GM18519 (cell line): Measurements from ENCODE around the gene SIGMAR1.

Source experiments
- ATAC-seq: cut with Tn5 transposase; IDR thresholded peaks from one replicate; pipeline ENCODE4 v1.9.1; 2021; ENCODE audit warnings: mild to moderate bottlenecking, moderate library complexity; ENCODE audit not compliant: unreplicated experiment, low FRiP score

SIGMAR1 gene

DNA sequence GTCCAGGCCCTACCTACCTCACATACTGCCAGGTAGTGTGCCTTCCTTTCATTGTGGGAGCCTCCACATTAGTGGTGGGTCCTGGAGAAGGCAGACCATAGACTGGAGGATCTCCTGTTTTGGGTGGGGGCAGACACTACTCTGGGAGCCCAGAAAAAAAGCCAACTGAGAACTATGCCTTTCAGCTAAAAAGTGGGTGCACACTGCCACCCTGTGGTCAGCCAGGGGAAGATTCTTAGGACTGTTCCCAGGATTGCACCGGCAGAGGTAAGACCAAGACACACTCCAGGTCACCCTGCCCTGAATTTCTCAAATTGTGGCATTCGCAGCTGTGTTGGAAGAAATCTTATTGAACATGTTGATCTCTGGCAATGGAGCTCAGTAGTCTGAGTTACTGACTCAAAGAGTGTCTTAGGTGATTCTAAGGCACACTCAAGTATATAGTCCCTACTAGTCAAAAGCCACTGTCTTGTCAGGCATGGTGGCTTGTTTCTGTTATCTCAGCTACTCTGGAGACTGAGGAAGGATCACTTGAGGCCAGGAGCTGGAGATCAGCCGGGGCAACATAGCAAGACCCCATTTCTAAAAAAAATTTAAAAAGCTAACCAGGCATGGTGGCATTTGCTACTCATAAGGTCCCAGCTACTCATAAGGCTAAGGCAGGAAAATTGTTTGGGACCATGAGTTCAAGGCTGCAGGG, 3.6 kb downstream of the SIGMAR1 start:
- no peak for ATAC-seq

DNA sequence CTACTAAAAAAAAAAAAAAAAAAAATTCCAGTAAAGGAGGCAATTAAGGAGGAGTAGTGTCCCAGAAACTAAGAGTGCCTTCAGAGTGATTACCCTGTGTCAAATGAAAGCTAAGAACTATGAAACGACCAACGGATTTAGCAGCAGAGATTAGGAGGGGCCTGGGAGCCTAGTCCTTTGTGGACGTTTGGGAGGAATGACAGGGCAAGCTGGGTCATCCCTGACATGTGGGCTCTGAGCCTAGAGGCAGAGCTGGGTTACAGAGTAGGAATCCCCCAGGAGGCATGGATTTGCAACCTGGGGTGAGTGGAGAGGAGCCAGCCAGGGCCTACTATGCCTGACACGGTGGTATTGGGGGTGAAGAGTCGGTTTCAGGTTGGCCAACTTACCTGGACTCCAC, 4.4 kb downstream of the SIGMAR1 start:
- ATAC-seq, result no peak

DNA sequence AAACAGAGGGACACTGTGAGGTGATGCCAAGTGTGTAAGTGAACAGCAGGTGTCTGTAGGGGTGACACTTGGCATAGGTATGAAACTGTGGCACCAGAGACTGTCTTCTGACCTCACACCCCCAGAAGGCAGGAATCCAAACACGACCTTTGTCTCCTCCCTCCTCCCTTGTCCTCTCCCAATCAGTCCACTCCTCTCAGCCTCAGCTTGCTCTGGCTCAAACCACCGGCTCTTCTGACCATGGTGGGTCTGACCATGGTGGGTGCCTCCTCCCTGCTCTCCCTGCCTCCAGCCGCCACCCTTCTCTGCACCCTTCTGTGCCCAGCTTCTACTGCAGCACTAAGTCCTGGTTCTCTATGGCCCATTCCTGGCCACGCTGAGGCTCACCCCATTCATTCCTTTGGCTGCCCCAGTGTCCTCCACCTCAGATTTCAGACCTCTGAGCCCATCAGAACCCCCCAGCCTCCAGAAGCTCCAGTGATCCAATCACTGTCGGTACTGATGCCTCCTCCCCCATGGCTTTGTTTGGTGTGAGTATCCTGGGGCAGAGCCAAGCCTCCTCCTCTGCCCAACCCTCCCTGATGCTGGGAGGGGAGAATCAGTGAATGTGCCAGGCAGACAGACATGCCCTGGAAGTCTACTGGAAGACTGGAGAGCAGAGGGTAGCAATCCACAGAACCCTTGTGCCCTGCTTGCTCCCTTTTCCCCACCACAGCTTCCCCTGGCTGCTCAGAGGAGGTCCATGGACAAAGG, 7.0 kb downstream of the SIGMAR1 start:
- ATAC-seq, result no peak

DNA sequence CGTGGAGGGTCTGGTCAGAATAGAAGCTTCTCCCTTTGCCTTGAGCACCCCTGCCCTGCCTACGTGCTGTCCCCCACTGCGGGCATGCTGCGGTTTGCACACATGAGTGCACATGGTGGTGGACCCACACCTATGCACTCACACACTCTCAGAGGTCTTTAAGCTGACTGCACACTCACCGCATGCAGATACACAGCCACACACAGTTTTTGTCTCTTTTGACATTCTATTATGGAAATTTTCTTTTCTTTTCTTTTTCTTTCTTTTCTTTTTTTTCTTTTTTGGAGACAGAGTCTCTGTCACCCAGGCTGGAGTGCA, 8.1 kb downstream of the SIGMAR1 start:
- no peak for ATAC-seq

DNA sequence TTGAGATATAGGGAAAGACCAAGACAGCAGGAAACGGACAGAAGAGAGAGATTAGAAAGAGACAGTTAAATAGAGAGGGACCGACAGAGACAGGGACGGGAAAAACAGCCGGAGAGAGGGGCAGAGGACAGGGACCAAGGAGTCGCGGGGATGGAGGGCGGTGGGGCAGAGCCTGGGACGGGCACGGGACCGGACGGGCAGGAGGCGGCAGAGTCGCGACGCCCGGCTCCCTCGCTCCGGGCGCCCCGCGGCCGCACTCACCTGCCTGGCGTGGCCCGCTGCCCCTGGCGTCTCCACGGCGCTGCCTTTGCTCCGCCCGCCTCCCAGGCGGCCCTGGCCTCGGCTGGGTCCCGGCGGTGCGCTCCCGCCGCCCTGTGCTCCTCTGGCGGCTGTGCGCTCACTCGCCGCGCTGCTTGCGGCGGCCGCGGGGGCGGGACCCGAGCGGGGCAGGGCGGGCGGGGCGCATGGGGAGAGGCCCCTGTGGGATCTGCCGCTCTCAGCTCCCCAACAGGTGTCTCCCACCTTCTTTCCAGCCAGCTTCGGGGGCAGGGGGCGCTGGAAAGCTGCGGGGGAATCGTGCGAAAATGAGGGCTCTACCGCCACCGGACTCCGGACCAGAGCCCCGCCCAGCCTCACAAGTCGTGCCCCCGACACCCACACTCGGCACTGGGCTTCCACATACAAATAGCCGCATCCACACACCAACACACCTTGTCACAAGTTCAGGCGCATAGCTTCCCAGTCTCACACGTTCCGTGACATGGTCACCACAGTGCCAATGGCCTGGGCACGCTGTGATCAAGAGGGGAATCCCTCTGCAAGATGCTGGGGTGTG, 8.7 kb downstream of the SIGMAR1 start, which contains the start of gene ARID3C:
Gene ARID3C (minus strand): TSS at position 411 of the 835 bp plus-strand sequence. CDS start 1,052 bp downstream, outside the sequence.
- no peak for ATAC-seq

DNA sequence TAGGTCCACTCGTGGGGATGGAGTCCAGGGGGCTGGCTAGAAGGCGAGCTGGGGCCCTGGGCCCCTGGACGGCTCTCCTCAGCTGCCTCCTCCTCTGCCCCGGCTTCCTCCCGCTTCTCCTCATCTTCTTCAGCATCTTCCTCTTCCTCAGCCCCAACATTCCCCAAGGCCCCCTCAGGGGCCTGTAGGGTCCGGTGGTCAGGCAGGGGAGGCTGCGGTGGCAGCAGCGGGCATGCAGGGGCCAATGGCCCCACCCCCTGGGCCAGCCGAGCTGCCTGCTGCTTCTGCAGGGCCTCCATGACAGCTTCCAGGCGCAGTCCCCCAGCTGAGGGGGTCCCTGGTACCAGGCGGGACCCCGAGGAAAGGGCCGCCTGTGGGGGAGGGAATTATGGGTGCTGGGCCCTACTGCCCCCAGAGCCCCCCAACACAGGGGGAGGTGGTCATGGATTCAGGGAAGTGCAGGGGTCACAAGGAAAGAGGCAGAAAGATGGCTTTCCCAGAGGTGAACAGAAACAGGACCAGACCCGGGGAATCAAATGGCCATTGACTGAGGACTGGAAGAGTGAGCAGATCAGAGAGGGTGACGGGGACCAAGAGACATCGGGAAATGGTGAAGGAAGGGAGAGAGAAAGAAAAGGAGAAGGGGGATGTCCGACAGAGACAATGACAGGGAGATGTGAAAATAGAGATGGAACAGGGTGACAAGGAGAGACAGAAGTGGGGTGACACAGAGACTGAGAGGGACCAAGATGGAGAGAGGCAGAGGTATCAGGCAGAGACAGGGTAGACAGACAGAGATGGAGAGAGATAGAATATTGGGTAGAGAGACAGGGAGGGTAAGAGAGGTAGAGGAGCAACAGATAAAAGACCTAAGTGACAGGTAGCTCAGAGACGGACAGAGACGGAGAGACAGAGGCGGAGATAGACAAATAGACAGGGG, 9.6 kb downstream of the SIGMAR1 start:
- ATAC-seq, result no peak

DNA sequence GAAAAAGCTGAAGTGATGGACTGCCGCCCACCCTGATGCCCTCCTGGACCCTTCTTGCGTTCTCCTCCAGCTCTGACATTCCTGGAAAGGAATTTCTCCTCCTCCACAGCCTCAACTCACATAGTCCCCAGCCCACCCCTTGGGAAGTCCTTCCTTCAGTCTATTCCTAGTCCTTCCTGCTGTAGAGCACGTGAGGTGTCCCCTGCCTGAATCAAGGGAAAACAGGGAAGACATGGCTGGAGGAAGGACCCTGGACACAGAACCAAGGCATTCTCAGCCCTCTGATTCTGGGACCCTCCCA, 12.5 kb downstream of the SIGMAR1 start:
- ATAC-seq, result no peak

DNA sequence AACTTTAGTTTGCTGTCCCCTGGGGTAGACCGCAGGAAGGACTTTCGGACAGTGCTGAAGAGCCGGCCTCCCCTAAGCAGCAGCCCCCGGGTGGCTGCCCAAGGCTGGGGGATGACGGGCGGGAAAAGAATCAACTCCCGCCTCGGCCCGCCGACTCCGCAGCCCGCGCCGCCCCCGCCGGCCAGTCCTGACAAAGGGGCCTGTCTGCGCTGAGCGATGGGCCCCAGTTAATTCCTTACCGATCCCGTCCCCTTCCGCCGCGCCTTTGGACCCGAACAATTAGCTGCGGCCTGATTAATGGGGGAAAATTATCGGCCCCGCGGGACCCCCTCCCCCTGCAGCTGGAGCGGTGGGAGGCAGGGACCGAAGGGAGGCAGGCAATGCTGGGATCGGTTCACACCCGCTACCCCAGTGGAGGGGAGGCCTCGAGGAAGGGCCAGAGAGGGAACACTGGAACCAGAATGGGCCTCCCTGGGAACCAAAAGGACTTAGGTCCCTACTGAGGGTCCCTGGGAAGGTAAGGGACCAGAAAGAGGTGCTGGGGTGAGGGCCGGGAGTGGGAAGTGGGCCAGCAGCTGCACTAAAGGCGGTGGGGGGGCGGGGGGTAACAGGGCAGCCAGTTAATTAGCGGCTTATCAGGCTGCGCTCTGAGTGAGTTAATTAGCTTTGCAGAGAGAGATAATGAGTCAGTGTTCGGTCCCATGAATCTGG, 13.0 kb downstream of the SIGMAR1 start:
- no peak for ATAC-seq

DNA sequence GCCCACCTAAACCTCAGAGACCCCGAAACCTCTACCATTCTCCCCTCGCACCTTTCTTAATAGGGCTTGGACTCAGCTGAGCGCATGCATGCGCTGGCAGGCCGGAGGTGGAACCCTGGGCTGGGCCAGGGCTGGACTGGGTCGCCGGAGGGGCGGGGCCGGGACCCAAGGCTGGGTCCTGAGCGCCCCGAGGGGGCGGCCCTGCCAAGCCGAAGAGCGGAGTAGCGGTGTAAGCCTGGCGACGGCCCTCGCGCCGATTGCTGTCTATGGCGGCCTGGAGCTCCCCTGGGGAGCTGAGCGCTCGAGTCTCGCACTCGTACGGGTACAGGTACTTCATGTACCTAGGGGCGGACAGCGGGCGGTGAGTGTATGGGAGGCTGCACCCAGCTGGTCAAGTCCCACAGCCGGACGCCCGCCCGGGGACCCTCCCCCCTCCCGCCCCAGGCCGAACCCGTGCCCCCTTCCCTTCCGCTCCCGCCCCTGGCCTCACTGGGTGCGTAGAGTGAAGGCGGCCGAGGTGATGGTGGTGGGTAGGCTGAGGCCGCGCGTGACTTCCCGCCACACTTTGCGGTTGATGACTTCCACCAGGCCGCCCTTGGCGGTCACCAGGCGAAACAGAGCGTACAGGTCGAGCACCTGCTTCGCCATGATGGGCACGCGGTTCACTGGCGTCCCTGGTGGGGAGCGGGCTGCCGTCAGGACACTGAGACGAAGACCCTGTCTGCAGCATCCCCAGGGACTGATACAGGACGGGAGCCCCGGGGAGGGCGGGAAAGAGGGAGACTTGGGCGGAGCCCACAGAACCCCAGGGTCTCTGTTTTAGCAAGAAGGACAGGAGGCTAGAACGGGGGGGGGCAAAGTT, 14.0 kb downstream of the SIGMAR1 start:
- ATAC-seq, result no peak

DNA sequence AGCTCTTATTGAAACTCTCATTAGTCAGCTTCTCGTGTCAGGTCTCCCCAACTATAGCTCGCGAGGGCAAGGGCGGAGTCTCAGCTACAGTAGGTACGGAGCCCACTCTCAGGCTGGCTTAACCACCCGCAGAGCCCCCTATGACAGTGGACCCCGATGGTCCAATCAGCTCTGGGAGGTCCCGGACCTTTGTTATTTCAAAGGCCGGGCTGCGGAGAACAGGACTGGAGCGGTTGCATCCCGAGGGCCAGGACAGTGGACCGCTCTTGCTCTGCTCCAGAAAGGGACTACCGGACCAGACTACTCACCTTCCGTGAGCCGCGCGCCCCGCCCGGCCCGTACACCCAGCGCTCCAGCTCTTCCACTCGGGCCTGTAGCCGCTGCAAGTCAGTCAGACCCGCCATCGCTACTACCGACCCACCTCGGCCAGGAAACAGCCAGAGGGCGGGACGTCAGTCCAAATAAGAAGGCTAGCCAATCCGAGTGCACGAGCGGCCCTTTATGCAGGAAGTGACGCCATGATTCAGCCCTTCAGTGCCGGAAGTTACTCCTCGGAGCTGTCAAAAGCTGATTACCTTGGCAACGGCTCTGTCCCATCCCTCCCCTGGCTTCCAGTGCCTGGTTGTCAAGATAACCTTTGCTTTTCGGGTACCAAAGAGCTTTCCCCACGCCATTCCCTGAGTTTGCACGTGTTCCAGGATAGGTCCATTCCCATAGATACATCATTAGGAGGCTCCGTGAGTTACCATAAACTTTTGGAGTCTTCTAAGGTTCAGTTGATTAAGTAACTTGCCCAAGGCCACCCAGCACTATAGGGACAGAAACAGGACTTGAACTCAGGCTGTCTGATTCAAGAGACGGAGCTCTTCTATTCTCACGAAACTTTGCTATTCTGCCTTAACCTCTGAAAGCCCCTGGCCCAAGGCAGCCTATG, 17.3 kb downstream of the SIGMAR1 start, which contains the start of gene DCTN3:
Gene DCTN3 (minus strand): TSS at position 435 of the 934 bp plus-strand sequence. CDS start 31 bp downstream, at position 404.
- ATAC-seq, result peak; percentile 90

DNA sequence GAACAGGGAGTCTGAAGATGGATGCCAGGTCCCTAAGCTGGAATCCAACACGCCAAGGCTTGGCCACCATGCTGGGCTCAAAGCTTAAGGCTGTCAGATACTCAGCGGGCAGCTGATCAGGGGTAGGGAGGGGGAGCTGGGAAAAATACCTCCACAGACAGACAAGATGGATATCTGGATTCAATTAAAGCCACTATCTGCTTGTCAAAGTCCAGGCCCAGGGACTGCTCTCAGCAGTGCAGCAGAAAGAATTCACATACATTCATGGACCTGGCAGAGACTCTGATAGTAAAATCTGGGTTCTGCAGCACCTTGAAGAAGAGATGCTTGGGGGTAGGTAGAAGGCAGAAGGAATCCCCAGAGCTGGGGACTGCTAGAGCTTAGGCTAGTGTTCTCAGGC, 22.5 kb downstream of the SIGMAR1 start:
- no peak for ATAC-seq

DNA sequence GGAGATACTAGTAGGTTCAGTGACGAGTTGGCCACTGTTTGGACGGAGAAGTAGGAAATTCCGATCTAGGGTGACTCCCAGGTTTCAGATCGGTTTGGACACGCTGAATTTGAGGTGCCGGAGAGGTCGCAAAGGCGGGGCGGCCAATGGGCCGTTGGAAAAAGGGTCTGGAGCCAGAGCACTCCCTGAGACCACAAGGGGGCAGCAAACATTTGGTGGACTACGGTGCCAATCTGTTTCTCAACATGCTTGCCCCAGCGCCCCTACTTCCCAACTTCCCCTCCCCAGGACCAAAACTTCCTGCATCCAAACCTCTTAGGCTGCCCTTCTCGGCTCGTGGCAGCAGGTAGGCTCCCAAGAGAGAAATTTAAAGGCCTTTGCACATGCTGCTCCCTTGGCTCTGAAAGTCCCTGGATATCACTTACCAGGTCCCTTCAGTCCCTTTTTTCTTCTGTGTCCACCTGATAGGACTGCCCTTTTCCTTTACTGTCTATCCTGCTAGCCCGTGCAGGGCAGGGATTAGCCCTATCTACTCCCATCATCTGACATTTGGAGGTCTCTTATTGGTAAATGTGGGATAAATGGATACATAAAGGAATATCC, 24.7 kb downstream of the SIGMAR1 start:
- no peak for ATAC-seq

DNA sequence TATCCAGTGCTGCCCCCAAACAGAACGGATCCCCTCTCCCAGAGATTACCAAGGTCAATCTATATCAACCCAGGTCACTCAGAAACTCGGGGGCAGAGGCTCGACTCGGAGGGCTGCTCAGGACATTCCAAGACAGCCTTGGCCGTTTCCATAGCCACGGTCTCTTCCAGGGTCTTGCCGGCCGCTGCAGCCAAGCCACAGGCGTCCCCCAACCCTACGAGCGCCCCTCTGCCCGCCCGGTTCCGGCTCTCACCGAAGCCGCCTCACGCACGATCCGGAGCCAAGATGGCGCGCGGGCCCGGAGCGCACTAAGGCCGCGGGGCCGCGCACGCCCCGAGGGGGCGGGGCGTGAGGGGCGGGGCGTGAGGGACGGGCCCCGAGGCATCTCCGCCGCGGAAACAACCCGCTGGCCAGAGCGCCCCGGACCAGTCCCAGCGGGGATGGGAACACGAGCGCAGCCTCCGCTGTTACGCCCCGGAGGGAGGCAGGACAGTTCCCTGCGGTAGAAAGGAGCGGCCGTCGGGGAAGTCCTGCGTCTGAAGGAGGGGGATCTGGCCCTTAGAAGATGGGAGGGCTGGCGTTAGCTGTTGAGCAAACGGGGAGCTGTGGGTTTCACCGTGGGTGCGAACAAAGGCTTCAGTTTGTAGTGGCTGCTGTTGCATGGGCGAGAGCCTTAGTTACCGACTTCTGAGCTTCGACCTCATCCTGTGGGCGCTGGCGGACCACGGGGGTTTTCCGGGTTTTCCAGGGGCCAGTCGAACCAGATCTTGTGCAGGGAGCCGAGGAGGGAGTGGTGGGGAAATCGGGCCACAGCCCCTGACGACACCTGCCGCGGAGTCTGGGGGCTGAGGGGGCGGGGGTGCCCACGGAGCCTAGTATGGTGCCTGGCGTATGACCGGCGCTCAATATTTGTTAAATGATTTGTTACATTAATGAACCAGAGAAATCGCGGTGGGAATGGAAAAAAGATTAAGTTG, 25.5 kb downstream of the SIGMAR1 start, which contains the start of gene RPP25L:
Gene RPP25L (minus strand): TSS at position 287 of the 977 bp plus-strand sequence. CDS start 801 bp downstream, outside the sequence.
- peak; percentile 46 for ATAC-seq

DNA sequence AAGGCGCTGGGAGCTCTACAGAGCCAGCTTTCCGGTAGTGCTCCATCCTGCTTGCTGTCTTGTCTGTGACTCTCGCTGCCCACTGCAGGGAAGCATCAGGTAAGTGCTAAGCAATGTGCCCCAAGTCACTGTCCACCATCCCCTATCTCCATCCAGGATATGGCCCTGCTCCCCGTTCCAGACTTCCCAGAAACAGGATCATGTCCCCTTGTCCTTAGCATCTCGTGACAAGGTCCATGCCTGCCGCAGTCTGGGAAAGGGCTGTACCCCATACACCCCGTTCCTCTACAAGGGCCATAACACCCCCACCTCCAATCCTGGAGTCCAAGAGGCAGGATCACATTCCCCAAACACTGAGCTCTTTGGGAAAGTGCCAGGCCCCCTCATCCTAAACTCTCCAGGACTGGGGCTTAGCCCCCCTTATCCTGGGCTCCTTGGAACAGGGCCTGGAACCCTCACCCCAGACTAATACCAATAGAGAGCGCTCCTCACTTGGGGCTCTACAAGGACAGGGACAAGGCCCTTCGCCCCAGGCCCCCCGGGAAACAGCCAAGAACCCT, 26.3 kb downstream of the SIGMAR1 start:
- ATAC-seq, result no peak

DNA sequence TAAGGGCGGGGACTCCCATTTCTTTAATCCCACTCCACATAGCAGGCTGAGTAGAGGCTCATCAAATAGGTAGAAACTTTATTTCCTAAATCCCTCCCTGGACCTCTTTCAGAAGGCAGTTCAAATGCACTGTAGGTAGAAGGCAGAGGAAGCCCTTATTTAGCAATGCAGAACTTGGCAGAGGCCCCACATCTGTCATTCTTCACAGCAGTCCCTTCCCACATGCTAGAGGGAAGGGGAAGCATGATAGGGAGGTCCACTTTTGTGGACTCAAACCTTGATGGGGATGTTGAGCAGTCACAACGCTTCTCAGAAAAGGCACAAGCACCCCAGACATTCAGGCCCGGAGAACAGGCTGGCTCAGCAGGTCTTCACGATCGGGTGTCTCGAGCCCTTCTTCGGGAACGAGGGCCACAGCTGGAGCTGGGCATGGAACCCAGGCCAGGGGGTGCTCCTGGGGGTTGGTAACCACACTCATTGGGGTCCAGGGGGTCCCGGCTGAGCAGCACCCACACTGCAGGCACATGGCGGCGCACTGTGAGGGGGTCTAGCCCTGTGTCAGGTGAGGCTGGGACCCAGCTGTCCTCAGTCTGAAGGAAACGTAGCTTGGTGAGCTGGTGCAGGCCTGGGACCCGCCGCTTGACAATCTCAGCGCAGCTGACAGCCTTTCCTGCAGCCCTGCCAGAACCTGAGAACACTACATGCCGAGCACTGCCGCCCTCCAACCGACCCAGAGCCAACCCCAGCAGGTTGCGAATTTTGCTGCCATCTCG, 27.0 kb downstream of the SIGMAR1 start:
- ATAC-seq, result no peak
